OCI-LY7 (cell line): ENCODE data around the gene IDH3B.

Experiments used
- CTCF ChIP-seq: fragments of 200-600 bp; sonication (generic); conservative IDR thresholded peaks from 2 replicates; pipeline ENCODE4 v1.5.1; 2014; ENCODE audit warnings: mild to moderate bottlenecking, antibody characterized with exemption, low read length, moderate library complexity, mixed read lengths
- EZH2phosphoT487 ChIP-seq: fragments of 200-600 bp; sonication (generic); IDR thresholded peaks from 2 replicates; pipeline ENCODE4 v1.6.1; 2018; ENCODE audit warnings: low read depth, borderline replicate concordance, mild to moderate bottlenecking, mixed run types, antibody characterized with exemption, low read length, moderate library complexity, mixed read lengths

GRCh38 chr20:2626853-2627541 is 37.0 kb downstream of the IDH3B start:
- TF ChIP-seq CTCF (no peak), EZH2phosphoT487 (no peak)
